ENCODE results near the gene TRIM9.

GRCh38 chr14:50936882-50937281 lies 158.0 kb downstream of the TRIM9 start:
- TF ChIP-seq TARDBP (IDR thresholded peaks at IDR 0.05) (no peak), FOXM1 (IDR thresholded peaks at IDR 0.05; ENCODE audit: borderline replicate concordance) (no peak)
